Stimulated activated CD4-positive, alpha-beta T cell treated with anti-CD3 and anti-CD28 coated beads, Interleukin-12 subunit alpha, Interleukin-12 subunit beta, amount 100 ng/mL, for 24 hours (primary cell): ENCODE data around the gene ZSWIM4.

Source experiments
- DNase-seq, 2 experiments: peaks; one replicate each; pipeline ENCODE4 v3.0.0-alpha.2; 2020; ENCODE audit warnings: low read depth in 2 of 2

The ZSWIM4 gene

DNA sequence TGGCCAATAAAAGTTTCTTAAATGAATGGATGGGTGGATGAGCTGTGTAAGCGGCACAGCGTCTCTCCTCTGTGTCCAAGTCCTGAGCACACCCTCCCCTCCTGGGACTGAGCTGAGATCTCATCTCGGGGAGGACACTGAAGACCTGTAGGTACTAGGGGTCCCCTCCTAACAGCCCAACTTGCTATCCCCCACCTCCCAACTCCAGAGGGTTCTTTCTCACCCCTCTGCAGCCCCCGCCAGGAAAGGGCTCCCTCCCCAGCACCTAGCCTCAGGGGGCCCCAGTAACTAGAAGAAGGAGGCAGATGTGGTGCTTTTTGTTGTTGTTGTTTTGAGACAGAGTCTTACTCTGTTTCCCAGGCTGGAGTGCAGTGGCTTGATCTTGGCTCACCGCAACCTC lies 80.6 kb downstream of the ZSWIM4 start:
- no peak for DNase-seq

DNA sequence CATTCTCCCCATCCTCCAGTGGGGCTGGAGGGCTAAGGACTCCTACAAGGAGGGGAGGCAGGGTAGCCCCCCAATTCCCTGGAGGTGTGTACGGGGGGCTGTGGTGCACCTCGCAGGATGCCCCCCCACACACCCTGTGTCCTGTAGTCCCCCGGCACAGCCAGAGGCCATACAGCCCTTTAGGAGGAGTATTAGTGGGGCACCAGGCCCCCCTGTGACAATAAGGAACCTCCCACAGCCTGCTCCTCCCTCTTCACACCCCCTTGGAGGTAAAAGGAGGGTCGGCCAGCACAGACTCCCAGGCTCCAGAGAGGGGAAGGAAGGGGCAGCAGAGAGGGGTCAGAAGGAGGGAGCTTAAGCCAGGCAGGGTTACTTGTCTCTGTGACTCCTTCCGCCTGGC lies 81.6 kb downstream of the ZSWIM4 start, which contains the start of gene NANOS3:
TSS of gene NANOS3 (plus strand) at position 301 of the 400 bp plus-strand sequence. CDS start 115 bp downstream, outside the sequence.
- DNase-seq = no peak

DNA sequence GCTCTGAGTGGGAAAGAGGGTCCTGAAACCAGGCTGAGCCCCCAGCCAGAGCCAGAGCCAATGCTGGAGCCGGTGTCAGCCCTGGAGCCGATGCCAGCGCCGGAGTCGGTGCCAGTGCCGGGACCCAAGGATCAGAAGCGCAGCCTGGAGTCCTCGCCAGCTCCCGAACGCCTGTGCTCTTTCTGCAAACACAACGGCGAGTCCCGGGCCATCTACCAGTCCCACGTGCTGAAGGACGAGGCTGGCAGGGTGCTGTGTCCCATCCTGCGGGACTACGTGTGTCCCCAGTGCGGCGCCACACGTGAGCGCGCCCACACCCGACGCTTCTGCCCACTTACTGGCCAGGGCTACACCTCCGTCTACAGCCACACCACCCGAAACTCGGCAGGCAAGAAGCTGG lies 82.1 kb downstream of the ZSWIM4 start:
- no peak for DNase-seq

DNA sequence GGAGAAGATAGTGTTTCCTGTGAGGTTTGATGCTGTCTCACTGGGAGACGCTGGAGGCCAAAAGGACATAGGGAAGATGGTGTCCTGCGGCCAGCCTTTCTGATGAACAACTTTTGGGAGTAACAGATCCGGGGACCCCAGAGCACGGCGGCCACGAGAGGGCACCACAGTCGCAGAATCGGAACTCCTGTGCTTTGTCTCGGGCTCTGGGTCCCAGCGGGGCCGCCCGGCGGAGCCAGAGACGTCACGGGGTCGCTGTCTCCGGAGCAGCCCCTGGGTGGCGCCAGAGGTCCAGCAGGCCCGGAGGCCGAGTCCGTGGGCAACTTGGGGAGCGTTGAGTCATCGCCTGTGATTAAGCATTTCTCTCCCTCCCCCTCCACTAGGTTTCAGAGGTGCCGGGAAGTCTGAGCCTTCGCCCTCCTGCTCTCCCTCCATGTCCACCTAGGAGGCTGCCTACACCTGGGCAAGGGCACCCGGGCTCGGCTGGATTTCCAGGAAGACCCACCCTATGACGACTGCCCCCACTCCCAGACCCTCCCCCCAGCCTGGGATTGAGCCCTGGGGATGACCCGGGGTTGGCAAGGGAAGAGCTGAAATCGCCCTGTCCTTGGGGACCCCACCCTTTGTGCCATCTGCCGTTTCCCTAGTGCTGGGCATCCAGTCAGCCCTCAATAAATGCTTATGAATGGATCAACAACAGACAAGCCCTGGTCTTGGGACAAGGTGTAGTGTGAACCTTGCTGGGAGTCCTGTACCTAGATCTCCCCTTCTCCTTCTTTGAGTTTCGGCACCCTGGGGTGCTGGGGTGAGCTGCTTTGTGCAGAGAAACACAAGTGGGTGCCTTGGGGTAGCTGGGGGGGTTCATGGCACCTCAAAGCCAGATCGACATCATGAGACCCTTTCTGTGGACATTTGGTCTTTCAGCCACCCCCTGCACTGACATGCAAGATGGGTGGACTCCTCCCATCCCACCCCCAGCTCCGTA lies 85.1 kb downstream of the ZSWIM4 start:
- DNase-seq = peak; percentile 98 to 99

DNA sequence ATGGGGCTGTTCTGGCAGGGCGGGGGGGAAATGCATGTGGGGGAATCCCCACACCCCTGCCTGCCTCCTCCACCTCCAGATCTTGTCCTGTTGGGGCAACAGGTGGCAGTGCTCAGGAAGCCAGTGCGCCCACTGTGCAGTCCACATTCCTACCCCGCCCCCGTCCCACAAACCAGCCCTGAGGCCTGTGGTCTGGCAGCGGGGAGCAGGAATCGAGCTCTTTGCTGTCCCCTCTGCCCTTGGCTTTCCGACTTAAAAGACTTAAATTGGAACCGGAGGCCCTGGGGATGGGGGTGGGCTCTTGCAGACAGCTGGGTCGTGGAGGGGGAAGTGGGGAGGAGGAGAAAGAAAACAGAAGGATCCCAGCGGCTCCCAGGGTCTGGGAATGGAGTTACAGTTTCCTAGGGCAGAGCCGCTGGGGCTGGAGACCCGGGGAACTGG lies 86.0 kb downstream of the ZSWIM4 start:
- DNase-seq = no peak
